Measurements from ENCODE around the gene CFAP54. TPM values are rescaled to one million over a fixed set of nuclear protein-coding genes. Genes with fewer than 3 reads are reported as not detected.

The CFAP54 gene
- total RNA-seq, 1 donor from 2014 or later = 0.73 TPM

DNA sequence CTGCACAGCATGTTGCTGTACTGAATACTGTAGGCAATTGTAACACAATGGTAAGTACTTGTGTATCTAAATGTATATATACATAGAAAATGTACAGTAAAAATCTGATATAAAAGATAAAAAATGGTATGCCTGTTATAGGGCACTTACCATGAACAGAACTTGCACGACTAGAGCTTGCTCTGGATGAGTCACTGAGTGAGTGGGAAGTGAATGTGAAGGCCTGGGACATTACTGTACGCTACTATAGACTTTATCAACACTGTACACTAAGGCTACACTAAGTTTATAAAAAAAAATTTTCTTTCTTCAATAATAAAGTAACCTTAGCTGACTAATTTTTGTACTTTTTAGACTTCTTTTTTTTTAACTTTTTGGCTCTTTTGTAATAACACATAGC, 393.5 kb downstream of the CFAP54 start:
- TF ChIP-seq CTCF (IDR thresholded peaks at IDR 0.05) = no peak
- Mint-ChIP-seq H3K36me3 (ENCODE audit: unreplicated experiment) (no peaks in the 10 kb centered on the region), H3K4me3 (ENCODE audit: unreplicated experiment) (no peak overlapping the region), H3K27ac (ENCODE audit: unreplicated experiment) (no peak overlapping the region), H3K9me3 (ENCODE audit: unreplicated experiment) (no peaks in the 10 kb centered on the region), H3K4me1 (ENCODE audit: unreplicated experiment) (no peaks in the 10 kb centered on the region), H3K27me3 (ENCODE audit: unreplicated experiment) (no peaks in the 10 kb centered on the region)
- no peak for DNase-seq (ENCODE audit: extremely low spot score, unreplicated experiment)

- Mint-ChIP-seq H3K27ac (ENCODE audit: unreplicated experiment) (no peak overlapping the region), H3K4me1 (ENCODE audit: unreplicated experiment) (no peaks in the 10 kb centered on the region)
Measured at GRCh38 chr12:96883571-96883970, 394.2 kb downstream of the CFAP54 start.

GRCh38 chr12:96886998-96887677, 397.8 kb downstream of the CFAP54 start:
- Mint-ChIP-seq H3K27ac (ENCODE audit: unreplicated experiment) (no peak overlapping the region), H3K4me3 (ENCODE audit: unreplicated experiment) (no peak overlapping the region), H3K4me1 (ENCODE audit: unreplicated experiment) (no peaks in the 10 kb centered on the region), H3K36me3 (ENCODE audit: unreplicated experiment) (no peaks in the 10 kb centered on the region), H3K9me3 (ENCODE audit: unreplicated experiment) (no peaks in the 10 kb centered on the region), H3K27me3 (ENCODE audit: unreplicated experiment) (peaks cover 11% of the 10 kb centered on the region)
- no peak for TF ChIP-seq CTCF (IDR thresholded peaks at IDR 0.05)
- no peak for DNase-seq (ENCODE audit: extremely low spot score, unreplicated experiment)

More at GRCh38 chr12:96883571-96883970, 394.2 kb downstream of the CFAP54 start:
- Mint-ChIP-seq H3K27me3 (ENCODE audit: unreplicated experiment) (no peaks in the 10 kb centered on the region), H3K36me3 (ENCODE audit: unreplicated experiment) (no peaks in the 10 kb centered on the region), H3K9me3 (ENCODE audit: unreplicated experiment) (no peaks in the 10 kb centered on the region), H3K4me3 (ENCODE audit: unreplicated experiment) (no peak overlapping the region)
- no peak for DNase-seq (ENCODE audit: extremely low spot score, unreplicated experiment)
- no peak for TF ChIP-seq CTCF (IDR thresholded peaks at IDR 0.05)

GRCh38 chr12:96889273-96889933, 400.0 kb downstream of the CFAP54 start:
- Mint-ChIP-seq H3K27ac (ENCODE audit: unreplicated experiment) (no peak overlapping the region), H3K27me3 (ENCODE audit: unreplicated experiment) (peaks cover 21% of the 10 kb centered on the region), H3K36me3 (ENCODE audit: unreplicated experiment) (no peaks in the 10 kb centered on the region), H3K4me1 (ENCODE audit: unreplicated experiment) (no peaks in the 10 kb centered on the region), H3K9me3 (ENCODE audit: unreplicated experiment) (no peaks in the 10 kb centered on the region), H3K4me3 (ENCODE audit: unreplicated experiment) (no peak overlapping the region)
- no peak for DNase-seq (ENCODE audit: extremely low spot score, unreplicated experiment)
- TF ChIP-seq CTCF (IDR thresholded peaks at IDR 0.05) = no peak

DNA sequence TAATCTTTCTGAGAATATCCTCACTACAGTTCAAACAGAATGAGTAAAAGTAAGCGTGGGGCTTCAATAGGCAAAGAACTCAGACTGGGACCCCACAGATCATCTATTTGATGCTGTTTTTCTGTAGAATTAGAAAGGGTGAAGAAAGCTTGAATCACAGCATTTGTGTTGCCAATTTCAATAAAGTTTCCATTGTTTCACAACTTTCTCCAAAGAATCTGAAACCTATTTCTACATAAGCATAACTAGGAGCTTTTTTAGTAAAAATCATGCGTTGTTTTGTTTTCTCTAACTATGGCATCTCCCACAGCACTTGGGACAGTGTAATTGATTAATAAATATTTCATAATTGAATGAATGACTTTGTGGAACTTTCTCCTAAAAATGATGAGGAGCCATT, 401.0 kb downstream of the CFAP54 start:
- Mint-ChIP-seq H3K4me3 (ENCODE audit: unreplicated experiment) (no peak overlapping the region), H3K9me3 (ENCODE audit: unreplicated experiment) (no peaks in the 10 kb centered on the region), H3K27ac (ENCODE audit: unreplicated experiment) (no peak overlapping the region), H3K4me1 (ENCODE audit: unreplicated experiment) (no peaks in the 10 kb centered on the region), H3K36me3 (ENCODE audit: unreplicated experiment) (no peaks in the 10 kb centered on the region), H3K27me3 (ENCODE audit: unreplicated experiment) (peaks cover 22% of the 10 kb centered on the region)
- no peak for DNase-seq (ENCODE audit: extremely low spot score, unreplicated experiment)
- TF ChIP-seq CTCF (IDR thresholded peaks at IDR 0.05) = no peak
